HG03045 (cell line): ENCODE results near the gene SLC22A14.

Experiments
- ATAC-seq: cut with Tn5 transposase; IDR thresholded peaks from one replicate; pipeline ENCODE4 v1.9.1; 2021; ENCODE audit warnings: mild to moderate bottlenecking, moderate library complexity; ENCODE audit not compliant: unreplicated experiment

SLC22A14 gene

GRCh38 chr3:38337703-38338102 lies 55.6 kb downstream of the SLC22A14 start:
- ATAC-seq, result no peak

- ATAC-seq, result no peak
Measured at GRCh38 chr3:38343797-38344594, 61.9 kb downstream of the SLC22A14 start.

DNA sequence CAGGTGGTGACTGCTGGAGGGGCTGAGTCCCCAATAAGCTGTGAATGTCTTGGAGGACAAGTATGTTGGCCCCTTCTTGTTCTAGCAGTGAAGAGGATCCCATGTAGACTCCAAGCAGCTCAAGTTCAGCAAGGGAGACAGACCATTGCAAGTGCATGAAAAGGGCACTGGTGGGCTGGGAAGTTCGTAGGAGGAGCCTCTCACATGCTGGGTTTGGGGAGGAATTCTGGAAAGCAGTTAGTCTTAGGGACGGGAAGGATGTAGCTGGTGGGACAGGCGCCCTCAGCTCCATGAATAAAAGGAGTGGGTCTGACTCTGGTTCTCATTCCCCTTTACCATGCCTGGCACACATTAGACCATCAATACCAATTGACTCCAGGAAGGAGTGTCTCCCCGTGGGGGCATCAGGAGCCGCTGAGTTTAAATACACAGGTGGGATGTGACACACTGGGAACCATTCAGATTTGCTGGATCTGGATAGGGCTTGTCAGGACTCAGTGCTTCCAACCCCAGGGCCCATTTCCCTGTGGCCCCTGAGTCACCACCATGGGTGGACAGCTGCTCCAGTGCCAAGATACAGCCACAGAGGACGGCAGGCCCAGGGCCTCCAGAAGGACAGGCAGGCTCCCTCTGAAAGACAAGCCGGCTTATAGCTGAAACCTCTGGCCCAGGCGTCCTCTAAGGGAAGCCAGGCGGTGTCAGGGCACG lies 63.9 kb downstream of the SLC22A14 start:
- peak; percentile 23 for ATAC-seq

GRCh38 chr3:38346587-38347410 lies 64.7 kb downstream of the SLC22A14 start, which contains the start of gene XYLB:
TSS of gene XYLB (plus strand) at chr3:38346785. CDS start at chr3:38346869, 84 bp downstream.
- peak; percentile 99 for ATAC-seq

DNA sequence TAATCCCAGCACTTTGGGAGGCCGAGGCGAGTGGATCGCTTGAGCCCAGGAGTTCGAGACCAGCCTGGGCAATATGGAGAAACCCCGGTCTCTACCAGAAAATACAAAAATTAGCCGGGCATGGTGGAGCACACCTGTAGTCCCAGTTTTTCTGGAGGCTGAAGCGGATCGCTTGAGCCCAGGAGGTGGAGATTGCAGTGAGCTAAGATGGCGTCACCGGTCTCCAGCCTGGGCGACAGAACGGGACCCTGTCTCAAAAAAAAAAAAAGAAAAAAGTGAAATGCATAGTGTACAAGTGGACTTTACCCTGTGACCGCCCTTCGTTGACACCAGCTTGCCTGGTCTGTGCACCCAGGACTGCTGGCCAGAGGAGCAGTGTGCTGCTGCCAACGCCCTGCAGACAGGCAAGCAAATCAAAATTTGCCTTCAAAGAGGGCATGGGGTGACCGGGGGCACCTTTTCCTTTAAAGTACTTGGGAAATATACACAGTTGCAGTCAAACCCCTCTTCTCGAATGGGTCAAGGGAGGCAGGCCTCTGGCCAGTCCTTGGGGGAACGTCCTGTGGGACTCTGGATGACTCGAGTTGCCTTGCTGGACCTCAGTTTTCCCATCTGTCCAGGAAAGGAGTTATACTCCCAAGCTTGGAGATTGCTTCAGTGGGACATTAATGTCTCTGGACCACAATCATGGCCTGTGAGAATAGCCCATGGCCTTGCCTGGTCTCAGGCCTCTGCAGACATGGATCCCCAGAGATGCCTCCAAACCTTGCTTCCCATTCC lies 65.5 kb downstream of the SLC22A14 start:
- no peak for ATAC-seq

- ATAC-seq, result no peak
Measured at GRCh38 chr3:38348903-38349302, 66.8 kb downstream of the SLC22A14 start.

- no peak for ATAC-seq
Measured at GRCh38 chr3:38349684-38350359, 67.7 kb downstream of the SLC22A14 start.

DNA sequence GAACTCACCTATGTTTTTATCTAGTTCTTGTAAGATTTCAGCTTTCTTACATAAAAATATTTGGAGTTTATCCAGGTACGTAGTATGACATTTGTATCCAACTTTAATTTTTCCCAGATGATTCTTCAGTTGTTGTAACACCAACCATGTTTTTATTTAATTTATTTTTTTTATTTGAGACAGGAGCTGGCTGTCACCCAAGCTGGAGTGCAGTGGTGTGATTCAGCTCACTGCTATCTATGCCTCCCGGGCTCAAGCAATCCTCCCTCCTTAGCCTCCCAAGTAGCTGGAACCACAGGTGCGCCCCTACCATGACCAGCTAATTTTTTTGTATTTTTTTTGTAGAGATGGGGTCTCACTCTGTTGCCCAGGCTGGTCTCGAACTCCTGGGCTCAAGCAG lies 71.1 kb downstream of the SLC22A14 start:
- ATAC-seq, result no peak

DNA sequence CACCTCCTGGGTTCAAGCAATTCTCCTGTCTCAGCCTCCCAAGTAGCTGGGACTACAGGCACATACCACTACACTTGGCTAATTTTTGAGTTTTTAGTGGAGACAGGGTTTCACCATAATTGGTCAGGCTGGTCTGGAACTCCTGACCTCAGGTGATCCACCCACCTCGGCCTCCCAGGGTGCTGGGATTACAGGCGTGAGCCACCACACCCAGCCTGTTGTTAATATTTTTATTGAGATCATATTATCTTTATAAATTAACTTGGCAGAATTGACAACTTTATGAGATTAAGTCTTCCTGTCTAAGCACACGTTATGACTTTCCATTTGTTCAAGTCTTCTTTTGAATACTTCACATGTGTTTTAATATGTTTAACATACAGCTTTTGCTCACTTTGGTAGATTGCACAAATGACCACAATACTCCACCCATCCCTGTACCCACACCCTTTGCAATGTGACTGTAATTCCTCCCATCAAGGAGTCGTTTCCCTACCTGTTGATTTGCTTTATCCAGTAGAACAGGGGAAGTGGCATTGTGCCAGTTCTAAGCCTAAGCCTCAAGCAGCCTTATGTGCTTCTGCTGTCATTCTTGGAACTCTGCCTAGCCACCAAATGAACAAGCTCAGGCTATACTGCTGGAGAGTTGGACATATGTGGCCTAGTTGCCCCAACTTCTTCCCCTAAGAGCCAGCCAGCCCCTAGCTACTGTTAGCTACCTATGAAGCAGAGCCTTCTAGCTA lies 72.7 kb downstream of the SLC22A14 start:
- no peak for ATAC-seq

DNA sequence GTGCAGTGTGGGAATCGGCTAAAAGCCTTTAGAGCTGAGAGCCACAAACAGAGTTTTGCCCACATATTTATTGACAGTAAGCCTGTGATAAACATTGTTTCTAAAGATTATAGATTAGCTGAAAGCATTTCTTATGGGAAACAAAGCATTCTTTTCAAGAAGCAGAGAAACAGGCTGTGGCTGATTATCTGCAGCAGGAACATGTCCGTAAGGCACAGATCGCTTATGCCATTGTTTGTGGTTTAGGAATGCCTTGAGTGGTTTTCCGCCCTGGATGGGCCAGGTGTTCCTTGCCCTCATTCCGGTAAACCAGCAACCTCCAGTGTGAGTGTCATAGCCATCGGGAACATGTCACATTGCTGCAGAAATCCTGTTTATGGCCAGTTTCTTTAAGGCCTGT lies 76.9 kb downstream of the SLC22A14 start:
- ATAC-seq, result no peak

GRCh38 chr3:38360345-38360744 lies 78.3 kb downstream of the SLC22A14 start:
- ATAC-seq, result no peak

GRCh38 chr3:38361496-38361895 lies 79.4 kb downstream of the SLC22A14 start:
- ATAC-seq, result no peak

- ATAC-seq, result no peak
Measured at GRCh38 chr3:38362825-38363224, 80.7 kb downstream of the SLC22A14 start.

DNA sequence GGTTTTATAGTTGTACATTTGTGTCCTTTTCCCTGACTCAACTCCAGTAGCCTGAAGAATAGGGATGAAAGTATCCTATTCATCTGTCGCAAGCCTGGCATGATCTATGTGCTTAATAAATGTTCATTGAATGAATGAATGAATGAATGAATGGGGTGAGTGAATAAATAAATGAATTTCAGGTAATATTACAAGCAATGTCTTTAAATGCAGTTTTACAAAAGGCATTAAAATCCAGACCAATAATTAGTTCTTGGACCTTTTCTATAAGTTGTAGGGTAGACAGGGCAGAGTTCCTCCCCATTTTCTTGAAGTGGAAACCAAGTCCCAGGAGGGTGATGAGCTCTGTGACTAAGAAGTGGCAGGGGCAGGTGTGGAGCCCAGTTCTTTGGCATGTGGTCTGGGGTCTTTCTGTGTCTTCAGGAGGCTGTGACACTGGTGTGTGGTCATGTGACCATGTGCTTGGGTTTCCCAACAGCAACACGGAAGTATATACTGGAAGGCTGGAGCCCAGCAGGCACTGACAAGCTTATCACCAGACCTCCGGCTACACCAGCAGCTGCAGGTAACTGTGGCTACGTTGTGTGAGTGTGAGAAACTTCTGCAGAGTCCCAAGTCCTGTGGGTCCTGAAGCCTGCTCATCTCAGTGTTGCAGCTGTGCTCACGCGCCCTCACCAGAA lies 82.8 kb downstream of the SLC22A14 start:
- no peak for ATAC-seq

GRCh38 chr3:38365469-38366062 lies 83.5 kb downstream of the SLC22A14 start:
- ATAC-seq, result no peak

GRCh38 chr3:38366082-38366481 lies 84.0 kb downstream of the SLC22A14 start:
- ATAC-seq, result no peak

GRCh38 chr3:38367779-38368178 lies 85.7 kb downstream of the SLC22A14 start:
- ATAC-seq, result no peak
